ENCODE data around the gene CRACR2B.

CRACR2B gene

GRCh38 chr11:868802-869201 lies 41.1 kb downstream of the CRACR2B start:
- DNase-seq (ENCODE audit: low spot score): no peak

DNA sequence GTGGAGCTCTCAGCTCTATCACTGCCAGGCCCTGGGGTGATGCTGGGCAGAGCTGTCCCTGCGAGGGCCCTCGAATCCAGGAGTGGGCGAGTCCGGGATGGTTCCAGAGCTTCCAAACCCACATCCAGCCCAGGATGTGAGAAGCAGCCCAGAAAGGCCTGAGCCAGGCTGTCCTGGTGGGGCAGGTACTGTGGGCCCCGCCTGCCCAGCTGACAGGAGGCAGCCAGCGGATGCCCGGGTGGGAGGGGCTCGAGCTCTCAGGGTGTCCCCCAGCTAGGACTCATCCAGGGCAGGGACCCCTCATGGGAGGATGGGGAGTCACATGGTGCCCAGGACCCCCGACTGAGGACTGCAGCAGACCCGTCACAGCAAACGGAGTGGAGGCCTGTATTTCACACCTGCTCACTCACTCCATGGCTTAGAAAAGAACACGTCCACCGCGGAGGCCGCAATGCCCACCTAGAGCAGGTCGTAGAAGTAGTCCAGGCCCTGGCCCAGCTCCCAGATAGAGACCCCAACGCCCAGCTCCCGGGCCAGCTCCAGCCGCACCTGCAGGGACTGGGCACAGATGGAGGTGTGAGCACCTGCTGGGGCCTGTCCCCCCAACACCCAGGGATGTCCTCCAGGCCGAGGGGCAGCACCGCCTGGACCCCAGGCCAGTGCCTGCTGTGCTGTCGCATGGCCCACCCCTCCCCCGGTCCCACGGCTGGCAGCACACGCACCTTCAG lies 41.8 kb downstream of the CRACR2B start:
- no peak for DNase-seq (ENCODE audit: low spot score)

- no peak for DNase-seq (ENCODE audit: low spot score)
Observed at GRCh38 chr11:870127-870413, 42.4 kb downstream of the CRACR2B start.

- no peak for DNase-seq (ENCODE audit: low spot score)
Observed at GRCh38 chr11:870418-870817, 42.7 kb downstream of the CRACR2B start.

DNA sequence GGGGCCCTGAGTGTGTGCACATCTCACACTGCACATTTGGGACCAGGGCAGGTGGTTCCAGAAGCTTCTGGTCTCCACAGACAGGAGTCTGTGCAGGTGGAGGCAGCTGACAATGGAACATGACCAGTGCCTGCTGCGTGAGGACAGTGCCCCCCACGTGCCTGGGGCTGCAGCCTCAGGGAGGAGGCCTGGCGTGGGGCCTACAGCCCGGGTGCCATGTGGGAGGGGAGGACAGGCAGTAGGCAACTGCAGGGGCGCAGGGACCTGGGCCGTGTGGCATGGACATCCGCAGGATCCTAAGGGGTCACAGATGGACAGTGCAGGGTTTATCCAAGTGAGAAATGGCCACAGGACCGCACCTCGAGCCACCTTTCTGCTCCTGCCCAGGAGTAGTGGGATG lies 43.8 kb downstream of the CRACR2B start:
- DNase-seq (ENCODE audit: low spot score): no peak

- no peak for DNase-seq (ENCODE audit: low spot score)
Observed at GRCh38 chr11:872799-873198, 45.1 kb downstream of the CRACR2B start.

- no peak for DNase-seq (ENCODE audit: low spot score)
Observed at GRCh38 chr11:873706-874105, 46.0 kb downstream of the CRACR2B start.

DNA sequence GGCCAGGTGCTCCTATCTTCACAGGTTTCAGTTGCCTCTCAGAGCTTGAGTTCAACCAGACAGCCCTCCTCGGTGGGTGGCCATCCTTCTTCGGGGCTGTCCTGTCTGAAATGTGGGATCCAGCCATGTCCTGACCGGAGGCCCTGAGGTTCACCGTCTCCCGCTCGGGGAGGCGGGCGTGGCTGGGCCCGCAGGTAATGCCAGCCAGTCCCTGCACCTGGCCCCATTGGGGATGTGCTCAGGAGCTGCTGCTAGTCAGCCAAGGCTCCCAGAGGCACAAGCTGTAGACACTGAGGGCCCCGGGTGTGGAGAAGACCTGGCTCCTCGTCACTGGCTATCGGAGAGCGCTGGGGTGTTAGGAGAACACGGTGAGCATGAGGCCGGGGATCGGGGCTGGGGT lies 47.5 kb downstream of the CRACR2B start:
- no peak for DNase-seq (ENCODE audit: low spot score)

DNA sequence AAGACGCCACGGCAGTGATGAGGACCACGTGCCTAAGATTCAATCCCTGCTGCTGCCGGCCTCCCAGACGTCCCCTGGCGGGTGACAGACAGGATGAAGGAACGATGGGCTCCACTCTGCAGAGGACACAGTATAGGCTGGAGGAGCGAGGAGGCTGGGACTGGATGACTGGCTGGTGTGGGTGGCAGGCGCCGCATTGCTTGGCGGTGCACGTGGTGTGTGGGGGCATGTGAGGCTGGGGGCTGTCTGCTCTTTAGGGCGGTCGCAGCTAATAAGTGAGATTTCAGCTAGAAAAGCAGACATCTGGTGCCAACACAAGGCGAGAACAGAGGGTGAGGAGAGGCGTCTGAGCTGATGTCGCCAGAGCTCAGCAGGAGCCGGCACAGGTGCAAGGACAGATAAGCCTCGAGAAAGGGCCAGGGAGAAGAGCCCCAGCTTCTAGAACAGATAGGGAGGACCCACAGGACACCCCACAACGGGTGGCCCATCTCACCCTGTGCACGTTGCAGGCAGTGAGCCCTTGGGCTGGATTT lies 48.1 kb downstream of the CRACR2B start:
- DNase-seq (ENCODE audit: low spot score): no peak

- no peak for DNase-seq (ENCODE audit: low spot score)
Observed at GRCh38 chr11:876545-876944, 48.8 kb downstream of the CRACR2B start.

DNA sequence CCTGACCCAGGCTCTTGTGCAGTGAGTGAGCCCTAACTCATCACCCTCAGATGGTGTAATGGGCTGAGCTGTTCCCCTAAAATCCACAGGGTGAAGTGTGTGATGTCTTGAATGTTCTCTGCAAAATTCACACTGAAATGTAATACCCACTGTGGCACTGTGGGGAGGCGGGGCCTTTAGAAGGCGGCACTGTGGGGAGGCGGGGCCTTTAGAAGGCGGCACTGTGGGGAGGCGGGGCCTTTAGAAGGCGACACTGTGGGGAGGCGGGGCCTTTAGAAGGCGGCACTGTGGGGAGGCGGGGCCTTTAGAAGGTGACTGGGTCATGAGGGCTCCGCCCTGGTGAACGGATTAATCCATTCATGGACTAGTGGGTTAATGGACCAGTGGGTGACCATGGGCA lies 49.8 kb downstream of the CRACR2B start:
- no peak for DNase-seq (ENCODE audit: low spot score)

DNA sequence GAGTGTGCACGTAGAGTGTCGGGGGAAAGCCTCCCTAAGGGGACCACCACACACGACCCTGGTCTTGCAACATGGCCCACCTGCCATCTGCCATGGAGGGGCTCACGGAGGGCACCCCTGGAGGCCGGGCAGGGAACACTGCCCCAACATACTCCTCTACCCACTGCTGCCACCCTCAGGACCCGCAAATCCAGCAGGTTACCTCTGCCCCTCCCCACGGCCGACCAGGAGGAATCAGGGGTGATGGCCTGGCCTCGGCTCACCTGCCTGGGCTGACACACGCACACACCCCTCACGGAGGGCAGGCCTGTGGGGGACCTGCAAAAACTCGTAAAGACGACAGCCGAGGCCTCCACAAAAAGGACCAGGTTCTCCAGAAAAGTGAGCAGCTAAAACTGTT lies 52.7 kb downstream of the CRACR2B start:
- DNase-seq (ENCODE audit: low spot score): no peak
